OCI-LY7 (cell line): ENCODE results near the gene SLIT3.

ENCODE experiments used
- CTCF ChIP-seq: fragments of 200-600 bp; sonication (generic); conservative IDR thresholded peaks from 2 replicates; pipeline ENCODE4 v1.5.1; 2014; ENCODE audit warnings: mild to moderate bottlenecking, antibody characterized with exemption, low read length, moderate library complexity, mixed read lengths
- EZH2phosphoT487 ChIP-seq: fragments of 200-600 bp; sonication (generic); IDR thresholded peaks from 2 replicates; pipeline ENCODE4 v1.6.1; 2018; ENCODE audit warnings: low read depth, borderline replicate concordance, mild to moderate bottlenecking, mixed run types, antibody characterized with exemption, low read length, moderate library complexity, mixed read lengths

- TF ChIP-seq CTCF (no peak), EZH2phosphoT487 (no peak)
These were observed 416.9 kb downstream of the SLIT3 start for GRCh38 chr5:168883991-168884390.
